HUES64 (cell line): Measurements from ENCODE around the gene KDM4D. TPM values are rescaled to one million over a fixed set of nuclear protein-coding genes. Genes with fewer than 3 reads are reported as not detected.
"Not testable (repeated sequence)": the region's sequence is repeated elsewhere in the genome, so short reads cannot be mapped to it uniquely, and the experiment has no call there.

Experiments
- H3K27ac ChIP-seq: 2 replicates; pipeline ENCODE4 v1.7.0; 2013; ENCODE audit warnings: low read depth, low read length, inconsistent platforms
- H3K27me3 ChIP-seq: 2 replicates; pipeline ENCODE4 v1.6.1; 2013; ENCODE audit warnings: mild to moderate bottlenecking, low read length; ENCODE audit not compliant: insufficient read depth
- H3K36me3 ChIP-seq: 2 replicates; pipeline ENCODE4 v1.6.1; 2013; ENCODE audit warnings: mild to moderate bottlenecking, low read length; ENCODE audit not compliant: insufficient read depth
- H3K4me1 ChIP-seq: 2 replicates; pipeline ENCODE4 v1.6.1; 2013; ENCODE audit warnings: mild to moderate bottlenecking, low read length, moderate library complexity; ENCODE audit not compliant: insufficient read depth
- H3K4me3 ChIP-seq: 2 replicates; pipeline ENCODE4 v1.5.1; 2013; ENCODE audit warnings: mild to moderate bottlenecking, low read length, moderate library complexity
- H3K9ac ChIP-seq: 2 replicates; pipeline ENCODE4 v1.6.1; 2013; ENCODE audit warnings: mild to moderate bottlenecking, low read depth, low read length
- H3K9me3 ChIP-seq: 2 replicates; pipeline ENCODE4 v1.6.1; 2013; ENCODE audit warnings: low read depth, low read length; ENCODE audit not compliant: insufficient read depth
- WGBS: fragments of 150-250, 120-280 bp; methylation state at CpG from one replicate; pipeline ENCODE4 v1.1.7; 2013; ENCODE audit warnings: missing lambda C conversion rate; 5-methylcytosine and 5-hydroxymethylcytosine counted together
- polyA plus RNA-seq, 2 experiments: library from polyadenylated mRNA; stranded (reverse); fragments of 50-300 nt; gene quantifications; one replicate each; pipeline ENCODE4 v1.2.3, GENCODE V29; 2013

The KDM4D gene
- 1.7 TPM for polyA plus RNA-seq (2013, experiment 1 of 2)
- 2.3 TPM for polyA plus RNA-seq (2013, experiment 2 of 2)

- WGBS: under 1% methylated on average over 65 of the region's 66 CpGs
- H3K27ac ChIP-seq: peak within 1 kb of the TSS; percentile 64
- H3K9ac ChIP-seq: peak within 1 kb of the TSS; percentile 92
- no peaks in the 10 kb centered on the region for H3K9me3 ChIP-seq
- H3K27me3 ChIP-seq: no peaks in the 10 kb centered on the region
- peaks cover 5% of the 10 kb centered on the region; the same call in 1 of the 2 replicates for H3K4me1 ChIP-seq
- peak within 1 kb of the TSS; percentile 94 for H3K4me3 ChIP-seq
- peaks cover 44% of the 10 kb centered on the region for H3K36me3 ChIP-seq
Measured at GRCh38 chr11:94973099-94973968, at the start of gene KDM4D, which contains the start of gene CWC15. Gene KDM4D (plus strand): TSS chr11:94973709. CDS start chr11:94997373, 23,664 bp downstream. Gene CWC15 (minus strand): TSS chr11:94973556. CDS start chr11:94972185, 1,371 bp downstream.

GRCh38 chr11:94924171-94924572 lies 49.3 kb upstream of the KDM4D start:
- Histone ChIP-seq H3K36me3 (no peaks in the 10 kb centered on the region), H3K4me1 (peaks cover 10% of the 10 kb centered on the region; the same call in 1 of the 2 replicates), H3K4me3 (no peak overlapping the region), H3K9me3 (no peaks in the 10 kb centered on the region), H3K27me3 (no peaks in the 10 kb centered on the region), H3K27ac (no peak overlapping the region), H3K9ac (no peak overlapping the region)
- 86% methylated on average over 6 of the region's 6 CpGs for WGBS

- H3K9ac ChIP-seq: no peak overlapping the region
- H3K36me3 ChIP-seq: no peaks in the 10 kb centered on the region
- 91% methylated on average over 5 of the region's 5 CpGs for WGBS
- no peaks in the 10 kb centered on the region for H3K9me3 ChIP-seq
- no peak overlapping the region for H3K27ac ChIP-seq
- no peak overlapping the region for H3K4me3 ChIP-seq
- peaks cover 10% of the 10 kb centered on the region; the same call in 1 of the 2 replicates for H3K4me1 ChIP-seq
- H3K27me3 ChIP-seq: no peaks in the 10 kb centered on the region
Measured at GRCh38 chr11:94924612-94925011, 48.9 kb upstream of the KDM4D start.

- Histone ChIP-seq H3K4me1 (peaks cover 10% of the 10 kb centered on the region; the same call in 1 of the 2 replicates), H3K36me3 (no peaks in the 10 kb centered on the region), H3K9ac (no peak overlapping the region), H3K27me3 (no peaks in the 10 kb centered on the region), H3K9me3 (no peaks in the 10 kb centered on the region), H3K4me3 (no peak overlapping the region), H3K27ac (no peak overlapping the region)
- 71% methylated on average over 6 of the region's 7 CpGs for WGBS
Measured at GRCh38 chr11:94925422-94926270, 47.9 kb upstream of the KDM4D start.

GRCh38 chr11:94926271-94926625 lies 47.3 kb upstream of the KDM4D start:
- Histone ChIP-seq H3K27ac (no peak overlapping the region), H3K36me3 (no peaks in the 10 kb centered on the region), H3K9ac (no peak overlapping the region), H3K4me3 (no peak overlapping the region), H3K9me3 (no peaks in the 10 kb centered on the region), H3K4me1 (peaks cover 10% of the 10 kb centered on the region; the same call in 1 of the 2 replicates), H3K27me3 (no peaks in the 10 kb centered on the region)

- Histone ChIP-seq H3K9ac (no peak overlapping the region), H3K9me3 (no peaks in the 10 kb centered on the region), H3K27ac (no peak overlapping the region), H3K4me1 (peaks cover 10% of the 10 kb centered on the region; the same call in 1 of the 2 replicates), H3K27me3 (no peaks in the 10 kb centered on the region), H3K36me3 (no peaks in the 10 kb centered on the region), H3K4me3 (no peak overlapping the region)
- WGBS: 68% methylated on average over 4 of the region's 6 CpGs
Measured at GRCh38 chr11:94926698-94927237, 46.7 kb upstream of the KDM4D start.

- Histone ChIP-seq H3K36me3 (no peaks in the 10 kb centered on the region), H3K4me1 (peaks cover 10% of the 10 kb centered on the region; the same call in 1 of the 2 replicates), H3K9me3 (no peaks in the 10 kb centered on the region), H3K9ac (no peak overlapping the region), H3K27ac (no peak overlapping the region), H3K4me3 (no peak overlapping the region), H3K27me3 (no peaks in the 10 kb centered on the region)
- WGBS: 94% methylated on average over 1 of the region's 1 CpG
Measured at GRCh38 chr11:94928117-94928990, 45.2 kb upstream of the KDM4D start.

- peaks cover 19% of the 10 kb centered on the region for H3K4me1 ChIP-seq
- H3K9me3 ChIP-seq, H3K27me3 ChIP-seq, H3K4me3 ChIP-seq, H3K36me3 ChIP-seq, H3K9ac ChIP-seq, H3K27ac ChIP-seq: not testable (repeated sequence)
Measured at GRCh38 chr11:94932072-94932471, 41.4 kb upstream of the KDM4D start.

GRCh38 chr11:94932503-94932902 lies 41.0 kb upstream of the KDM4D start:
- peaks cover 19% of the 10 kb centered on the region for H3K4me1 ChIP-seq
- H3K27ac ChIP-seq: no peak overlapping the region
- H3K27me3 ChIP-seq: no peaks in the 10 kb centered on the region
- H3K4me3 ChIP-seq: no peak overlapping the region
- 92% methylated on average over 1 of the region's 5 CpGs for WGBS
- H3K36me3 ChIP-seq: no peaks in the 10 kb centered on the region
- no peaks in the 10 kb centered on the region for H3K9me3 ChIP-seq
- H3K9ac ChIP-seq: no peak overlapping the region
